H1 (cell line): ENCODE data around the gene RPL37. TPM values are rescaled to one million over a fixed set of nuclear protein-coding genes. Genes with fewer than 3 reads are reported as not detected.

Experiments used
- CTCF ChIA-PET: fragments of 300-600 bp; sonication (Branson Sonifier 250); formaldehyde crosslinking; loops from one replicate; lab custom pipeline; 2021; ENCODE audit not compliant: partially characterized antibody; lab: Charles Lee
- POLR2A ChIA-PET: fragments of 300-600 bp; sonication (Branson Sonifier 250); formaldehyde crosslinking; loops from one replicate; lab custom pipeline; 2021; ENCODE audit warnings: inconsistent platforms; ENCODE audit not compliant: partially characterized antibody; lab: Charles Lee
- DNase-seq, 2 experiments: peaks; one replicate each; pipeline versions ENCODE4 v3.0.0 to v3.0.0-alpha.2; 2010 to 2022; ENCODE audit warnings: low spot score in 2 of 2, low read depth in 1 of 2, mixed read lengths in 1 of 2
- FAIRE-seq: peaks from 2 replicates; lab custom pipeline; 2011; peaks lifted over from hg19 to GRCh38; lab: Jason Lieb, UNC
- H2AFZ ChIP-seq: 2 replicates; pipeline ENCODE4 v1.8.1; 2012; ENCODE audit warnings: low read length, inconsistent platforms
- H2AK5ac ChIP-seq: 2 replicates; pipeline ENCODE4 v1.6.1; 2013; ENCODE audit warnings: low read depth, low read length
- H2BK120ac ChIP-seq: replicated peaks from 2 replicates; pipeline ENCODE3; 2013; ENCODE audit warnings: low read depth, low read length, inconsistent platforms
- H2BK12ac ChIP-seq: 2 replicates; pipeline ENCODE4 v1.6.1; 2013; ENCODE audit warnings: low read depth, low read length
- H2BK15ac ChIP-seq: 2 replicates; pipeline ENCODE4 v1.6.1; 2013; ENCODE audit warnings: low read length
- H2BK20ac ChIP-seq: 2 replicates; pipeline ENCODE4 v1.6.1; 2013; ENCODE audit warnings: low read length
- H2BK5ac ChIP-seq: 2 replicates; pipeline ENCODE4 v1.6.1; 2013; ENCODE audit warnings: low read depth, low read length
- H3K14ac ChIP-seq: 2 replicates; pipeline ENCODE4 v1.6.1; 2013; ENCODE audit warnings: inconsistent platforms; ENCODE audit not compliant: insufficient read length
- H3K18ac ChIP-seq: 2 replicates; pipeline ENCODE4 v1.6.1; 2013; ENCODE audit warnings: low read length; ENCODE audit errors: extremely low read depth
- H3K23ac ChIP-seq: 2 replicates; pipeline ENCODE4 v1.6.1; 2013; ENCODE audit warnings: inconsistent platforms; ENCODE audit not compliant: insufficient read length
- H3K23me2 ChIP-seq: 2 replicates; pipeline ENCODE4 v1.6.1; 2013; ENCODE audit warnings: low read depth, low read length
- H3K27ac ChIP-seq: 2 replicates; pipeline ENCODE4 v1.6.1; 2011; ENCODE audit warnings: low read depth, low read length, inconsistent platforms
- H3K27me3 ChIP-seq, 4 experiments: replicated peaks in 1 of 4; 1 replicate in 1 of 4; 2 replicates in 3 of 4; pipeline versions ENCODE4 v1.6.1 to v1.8.1; 2011 to 2013; ENCODE audit warnings: low read length in 3 of 4, mild to moderate bottlenecking in 3 of 4, inconsistent platforms in 2 of 4, mixed read lengths in 2 of 4, moderate library complexity in 1 of 4; ENCODE audit not compliant: control insufficient read depth in 3 of 4, insufficient read depth in 3 of 4; ENCODE audit errors: extremely low read depth in 1 of 4
- H3K36me3 ChIP-seq, 4 experiments: 2 replicates each; pipeline versions ENCODE4 v1.6.1 to v1.8.1; 2011 to 2013; ENCODE audit warnings: mild to moderate bottlenecking in 4 of 4, low read length in 3 of 4, moderate library complexity in 2 of 4, control low read depth in 1 of 4, inconsistent platforms in 1 of 4; ENCODE audit not compliant: insufficient read depth in 4 of 4, control insufficient read depth in 2 of 4
- H3K4ac ChIP-seq: replicated peaks from 2 replicates; pipeline ENCODE3; 2013; ENCODE audit warnings: low read length, low read depth, mixed read lengths, inconsistent platforms; ENCODE audit not compliant: insufficient read length
- H3K4me1 ChIP-seq, 4 experiments: replicated peaks in 1 of 4; 1 replicate in 1 of 4; 2 replicates in 3 of 4; pipeline versions ENCODE4 v1.6.1 to v1.8.1; 2011 to 2013; ENCODE audit warnings: low read length in 3 of 4, inconsistent platforms in 2 of 4, mixed read lengths in 1 of 4; ENCODE audit not compliant: insufficient read depth in 4 of 4, control insufficient read depth in 3 of 4
- H3K4me2 ChIP-seq, 2 experiments: 2 replicates each; pipeline versions ENCODE4 v1.6.1 to v1.8.1; 2011 to 2013; ENCODE audit warnings: low read depth in 2 of 2, low read length in 2 of 2, control low read depth in 1 of 2, inconsistent platforms in 1 of 2, mild to moderate bottlenecking in 1 of 2; ENCODE audit not compliant: insufficient read depth in 1 of 2
- H3K4me3 ChIP-seq, 4 experiments: fragments of 200-600, 300-600 bp in 1 of 4; sonication (generic), shearing (Covaris generic), sonication (Bioruptor Twin) in 1 of 4; 2 replicates each; pipeline versions ENCODE4 v1.5.1 to v1.8.1; 2011 to 2016; ENCODE audit warnings: low read length in 4 of 4, low read depth in 3 of 4, control low read depth in 2 of 4, inconsistent platforms in 2 of 4, mild to moderate bottlenecking in 2 of 4, mixed read lengths in 1 of 4, moderate library complexity in 1 of 4; ENCODE audit not compliant: insufficient read depth in 2 of 4; ENCODE audit errors: extremely low read depth in 1 of 4
- H3K56ac ChIP-seq: replicated peaks from 2 replicates; pipeline ENCODE3; 2013; ENCODE audit warnings: low read depth, mild to moderate bottlenecking, mixed read lengths, low read length, inconsistent platforms; ENCODE audit not compliant: insufficient read length
- H3K79me1 ChIP-seq: 2 replicates; pipeline ENCODE4 v1.6.1; 2013; ENCODE audit warnings: low read depth, low read length, control low read depth
- H3K79me2 ChIP-seq, 2 experiments: 2 replicates each; pipeline versions ENCODE4 v1.6.1 to v1.8.1; 2012 to 2013; ENCODE audit warnings: low read length in 2 of 2, mild to moderate bottlenecking in 2 of 2, inconsistent platforms in 1 of 2; ENCODE audit not compliant: insufficient read depth in 2 of 2, control insufficient read depth in 1 of 2
- H3K9ac ChIP-seq, 4 experiments: replicated peaks in 1 of 4; 1 replicate in 1 of 4; 2 replicates in 3 of 4; pipeline versions ENCODE4 v1.6.1 to v1.8.1; 2011 to 2013; ENCODE audit warnings: low read depth in 3 of 4, low read length in 3 of 4, control low read depth in 2 of 4, mild to moderate bottlenecking in 2 of 4, moderate library complexity in 2 of 4, inconsistent platforms in 1 of 4; ENCODE audit errors: extremely low read depth in 1 of 4
- H3K9me3 ChIP-seq, 2 experiments: 2 replicates each; pipeline versions ENCODE4 v1.6.1 to v1.8.1; 2012 to 2013; ENCODE audit warnings: mild to moderate bottlenecking in 2 of 2, moderate library complexity in 2 of 2, control low read depth in 1 of 2, inconsistent platforms in 1 of 2, low read depth in 1 of 2, low read length in 1 of 2, mixed read lengths in 1 of 2; ENCODE audit not compliant: insufficient read depth in 2 of 2
- H4K20me1 ChIP-seq, 2 experiments: replicated peaks in 1 of 2; 2 replicates each; pipeline versions ENCODE3 to v1.8.1; 2011 to 2013; ENCODE audit warnings: inconsistent platforms in 2 of 2, low read length in 2 of 2, mild to moderate bottlenecking in 1 of 2; ENCODE audit not compliant: insufficient read depth in 2 of 2, control insufficient read depth in 1 of 2
- H4K5ac ChIP-seq: 2 replicates; pipeline ENCODE4 v1.6.1; 2013; ENCODE audit warnings: low read length, low read depth, mixed read lengths, inconsistent platforms; ENCODE audit not compliant: insufficient read length
- H4K8ac ChIP-seq: 2 replicates; pipeline ENCODE4 v1.8.0; 2013; ENCODE audit warnings: mild to moderate bottlenecking, moderate library complexity, low read length, inconsistent platforms; ENCODE audit not compliant: insufficient read depth; ENCODE audit errors: extremely low read depth
- H4K91ac ChIP-seq: replicated peaks from 2 replicates; pipeline ENCODE3; 2013; ENCODE audit warnings: low read length, mixed read lengths, inconsistent platforms; ENCODE audit not compliant: insufficient read length
- ASH2L ChIP-seq: fragments of 200-600, 300-600 bp; sonication (generic); IDR thresholded peaks from one replicate; pipeline ENCODE4 v1.7.1; 2017; ENCODE audit warnings: low read length
- BACH1 ChIP-seq: IDR thresholded peaks from 2 replicates; pipeline ENCODE4 v1.6.1; 2012; ENCODE audit warnings: low read length, improper control_type of control experiment
- EP300 ChIP-seq, 2 experiments: IDR thresholded peaks; 1 replicate in 1 of 2; 2 replicates in 1 of 2; pipeline ENCODE4 v1.6.1; 2011 to 2012; ENCODE audit warnings: low read depth in 2 of 2, low read length in 2 of 2, mild to moderate bottlenecking in 2 of 2, borderline replicate concordance in 1 of 2, inconsistent platforms in 1 of 2, moderate library complexity in 1 of 2
- FOSL1 ChIP-seq: IDR thresholded peaks from 2 replicates; pipeline ENCODE4 v1.6.1; 2011; ENCODE audit warnings: mild to moderate bottlenecking, low read depth, low read length, moderate library complexity; ENCODE audit not compliant: insufficient read depth
- GABPA ChIP-seq: IDR thresholded peaks from 2 replicates; pipeline ENCODE4 v1.6.1; 2011; ENCODE audit warnings: mild to moderate bottlenecking, low read length, moderate library complexity, borderline replicate concordance; ENCODE audit not compliant: insufficient read depth
- POU5F1 ChIP-seq: IDR thresholded peaks from 2 replicates; pipeline ENCODE4 v1.6.1; 2011; ENCODE audit warnings: low read depth, mild to moderate bottlenecking, low read length, moderate library complexity
- RNF2 ChIP-seq: fragments of 200-900, 300-1000 bp; sonication (generic); IDR thresholded peaks from 2 replicates; pipeline ENCODE4 v1.7.1; 2016; ENCODE audit warnings: borderline replicate concordance, low read depth, mild to moderate bottlenecking, antibody characterized with exemption, low read length; ENCODE audit not compliant: poor library complexity, severe bottlenecking; ENCODE audit errors: missing control alignments
- SP4 ChIP-seq: IDR thresholded peaks from 2 replicates; pipeline ENCODE4 v1.6.1; 2012; ENCODE audit warnings: low read length, inconsistent platforms
- TCF12 ChIP-seq: IDR thresholded peaks from 2 replicates; pipeline ENCODE4 v1.6.1; 2011; ENCODE audit warnings: low read depth, mild to moderate bottlenecking, low read length
- polyA plus RNA-seq, 7 experiments: library from polyadenylated mRNA; depleted of rRNA in 3 of 7; stranded (reverse) in 5 of 7; unstranded in 2 of 7; fragments of >200 nt in 5 of 7; fragments of 200-250 nt in 2 of 7; gene quantifications; 1 replicate in 5 of 7; 2 replicates in 1 of 7; 4 replicates in 1 of 7; pipeline versions ENCODE4 v1.2.1 to v1.2.3, GENCODE V29; 2011 to 2013; ENCODE audit warnings: missing spikeins in 2 of 7, mixed read lengths in 2 of 7
- total RNA-seq: library from RNA; stranded (reverse); fragmentation: NEBNext Ultra II Directional; extraction: Animal tissue kit (Norgen Biotek cat#: 25700); gene quantifications from 2 replicates; pipeline ENCODE4 v1.2.1, GENCODE V29; 2021

The RPL37 gene
- total and polyA plus RNA-seq, 2 of the 8 experiments (the other 6 are each of a cell fraction or from before 2014, with no cell fraction given) = 467 to 1,534 TPM

DNA sequence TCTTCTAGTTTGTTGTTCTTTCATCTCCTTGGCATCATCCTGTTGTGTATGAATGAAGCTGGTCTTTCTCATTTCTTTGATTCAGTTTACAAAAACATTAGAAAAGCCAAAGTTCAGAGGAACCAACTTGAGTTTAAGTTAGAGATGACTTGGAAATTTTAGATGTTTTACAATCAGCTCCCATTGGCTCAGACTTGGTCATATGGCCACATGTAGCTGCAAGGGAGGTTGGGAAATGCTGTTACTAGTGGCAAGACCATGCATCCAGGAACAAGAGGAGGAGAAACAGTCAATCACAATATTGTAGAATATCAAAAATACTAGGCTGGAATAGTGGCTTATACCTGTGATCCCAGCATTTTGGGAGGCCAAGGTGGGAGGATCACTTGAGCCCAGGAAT, 25.7 kb upstream of the RPL37 start:
- Histone ChIP-seq H4K91ac (no peak overlapping the region), H3K56ac (no peak overlapping the region), H3K14ac (no peak overlapping the region), H2BK5ac (no peak overlapping the region), H3K4ac (no peak overlapping the region), H4K5ac (no peak overlapping the region), H3K4me1 (no peaks in the 10 kb centered on the region), H2AK5ac (no peak overlapping the region), H2BK12ac (no peak overlapping the region), H2BK15ac (no peak overlapping the region), H2BK120ac (no peak overlapping the region), H3K9ac (no peak overlapping the region), H3K18ac (no peak overlapping the region), H4K8ac (no peak overlapping the region), H3K9me3 (0 out of 4 replicates have a peak, but pooled peaks cover 2 to 5% of the 10 kb centered on the region in 2 experiments), H3K23me2 (no peaks in the 10 kb centered on the region), H4K20me1 (no peaks in the 10 kb centered on the region), H3K27ac (no peak overlapping the region), H3K79me2 (no peaks in the 10 kb centered on the region), H2AFZ (no peak overlapping the region), H3K27me3 (no peaks in the 10 kb centered on the region), H3K36me3 (no peaks in the 10 kb centered on the region), H3K23ac (no peak overlapping the region), H3K4me3 (no peak overlapping the region), H2BK20ac (no peak overlapping the region), H3K4me2 (no peak overlapping the region), H3K79me1 (no peaks in the 10 kb centered on the region)
- no peak for TF ChIP-seq BACH1
- TF ChIP-seq ASH2L = no peak
- no peak for TF ChIP-seq POU5F1
- no peak for TF ChIP-seq SP4
- TF ChIP-seq GABPA = no peak
- TF ChIP-seq EP300 (IDR thresholded peaks at IDR 0.05; ENCODE audit: borderline replicate concordance in 1 of 2, low read depth in 2 of 2, low read length in 2 of 2) = no peak
- TF ChIP-seq RNF2 = no peak
- no peak for TF ChIP-seq TCF12
- TF ChIP-seq FOSL1 = no peak
- FAIRE-seq (no peak), DNase-seq (no peak)
- CTCF ChIA-PET = no interaction called here
- POLR2A ChIA-PET = interaction anchor here (1.1 to 2.8 kb wide), 3 partner anchors 11 to 28 kb away, joined by 3 to 8 read pairs (median 6); partner anchors contain the start of gene RPL37
